Cardiac muscle cell (in vitro differentiated cells and primary cell): ENCODE measurements around the gene PPP2R2C. TPM values are rescaled to one million over a fixed set of nuclear protein-coding genes. Genes with fewer than 3 reads are reported as not detected.

Experiments used
- DNase-seq, 2 donors: peaks; one replicate each; pipeline versions ENCODE4 v3.0.0 to v3.0.0-alpha.2; 2010 to 2017; ENCODE audit warnings: low read depth in 1 of 2, low spot score in 1 of 2
- H3K27ac ChIP-seq: fragments of 200-600 bp; sonication (generic); 2 replicates; pipeline ENCODE4 v1.5.1; 2016
- H3K27me3 ChIP-seq: fragments of 200-600 bp; sonication (generic); 2 replicates; pipeline ENCODE4 v1.6.0; 2016; ENCODE audit warnings: control low read depth
- H3K36me3 ChIP-seq: fragments of 200-600 bp; sonication (generic); 2 replicates; pipeline ENCODE4 v1.5.1; 2016; ENCODE audit warnings: control low read depth
- H3K4me1 ChIP-seq: fragments of 200-600 bp; sonication (generic); 2 replicates; pipeline ENCODE4 v1.8.1; 2017; ENCODE audit warnings: low read depth, mild to moderate bottlenecking, mixed run types
- H3K4me3 ChIP-seq: fragments of 200-600 bp; sonication (generic); 2 replicates; pipeline ENCODE4 v1.5.1; 2016; ENCODE audit warnings: mild to moderate bottlenecking
- H3K9me3 ChIP-seq: fragments of 200-600 bp; sonication (generic); 2 replicates; pipeline ENCODE4 v1.5.1; 2017; ENCODE audit warnings: low read depth, mild to moderate bottlenecking, control low read depth
- polyA plus RNA-seq: library from polyadenylated mRNA; unstranded; fragments of >200 nt; fragmentation: Nextera tagmentation; extraction: Ambion mirVana; gene quantifications from 2 replicates; pipeline ENCODE4 v1.2.1, GENCODE V29; 2016
- total RNA-seq: library from RNA; depleted of rRNA; stranded (reverse); fragments of >200 nt; gene quantifications from 2 replicates; pipeline ENCODE4 v1.2.3, GENCODE V29; 2016
- TF ChIP-seq, protein P1 (sequence below): IDR thresholded peaks from 2 replicates; pipeline ENCODE4 v1.5.1; 2012; ENCODE audit warnings: low read depth, mild to moderate bottlenecking, low read length

The PPP2R2C gene
- total and polyA plus RNA-seq, 2 experiments from 2014 or later: not detected

DNA sequence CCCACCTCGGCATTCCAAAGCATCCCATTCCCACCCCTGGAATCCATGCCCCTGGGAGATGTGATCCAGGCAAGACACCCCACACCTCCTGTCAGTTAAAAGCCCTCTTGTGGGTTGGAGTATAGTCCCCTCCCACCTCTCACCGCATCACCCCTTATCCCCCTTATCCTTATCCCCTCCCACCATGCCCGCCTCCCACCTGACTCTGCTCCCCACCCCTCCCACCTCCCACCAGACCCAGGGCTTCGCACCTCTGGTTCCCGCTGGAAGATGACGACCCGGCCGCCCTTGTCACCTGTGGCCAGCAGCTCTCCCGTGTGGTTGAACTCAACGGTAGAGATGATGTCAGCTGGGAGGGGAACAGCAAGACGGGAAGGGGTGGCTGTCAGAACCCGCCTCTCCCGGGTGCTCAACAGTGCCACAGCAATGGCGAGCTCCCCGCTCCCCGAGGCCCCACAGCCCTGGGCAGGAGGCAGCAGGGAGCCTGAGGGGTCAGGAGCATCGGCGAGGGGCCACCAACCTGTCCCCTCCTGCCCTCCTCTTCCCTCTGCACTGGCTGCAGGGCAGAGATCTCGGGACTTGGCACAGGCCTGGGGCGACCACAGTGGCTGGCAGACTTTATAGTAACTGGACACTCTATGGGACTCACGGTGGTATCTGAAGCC is 91.5 kb downstream of the PPP2R2C start:
- TF ChIP-seq, protein P1, sequence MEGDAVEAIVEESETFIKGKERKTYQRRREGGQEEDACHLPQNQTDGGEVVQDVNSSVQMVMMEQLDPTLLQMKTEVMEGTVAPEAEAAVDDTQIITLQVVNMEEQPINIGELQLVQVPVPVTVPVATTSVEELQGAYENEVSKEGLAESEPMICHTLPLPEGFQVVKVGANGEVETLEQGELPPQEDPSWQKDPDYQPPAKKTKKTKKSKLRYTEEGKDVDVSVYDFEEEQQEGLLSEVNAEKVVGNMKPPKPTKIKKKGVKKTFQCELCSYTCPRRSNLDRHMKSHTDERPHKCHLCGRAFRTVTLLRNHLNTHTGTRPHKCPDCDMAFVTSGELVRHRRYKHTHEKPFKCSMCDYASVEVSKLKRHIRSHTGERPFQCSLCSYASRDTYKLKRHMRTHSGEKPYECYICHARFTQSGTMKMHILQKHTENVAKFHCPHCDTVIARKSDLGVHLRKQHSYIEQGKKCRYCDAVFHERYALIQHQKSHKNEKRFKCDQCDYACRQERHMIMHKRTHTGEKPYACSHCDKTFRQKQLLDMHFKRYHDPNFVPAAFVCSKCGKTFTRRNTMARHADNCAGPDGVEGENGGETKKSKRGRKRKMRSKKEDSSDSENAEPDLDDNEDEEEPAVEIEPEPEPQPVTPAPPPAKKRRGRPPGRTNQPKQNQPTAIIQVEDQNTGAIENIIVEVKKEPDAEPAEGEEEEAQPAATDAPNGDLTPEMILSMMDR: no peak
- Histone ChIP-seq H3K27me3 (no peaks in the 10 kb centered on the region), H3K36me3 (no peaks in the 10 kb centered on the region), H3K4me1 (no peaks in the 10 kb centered on the region), H3K9me3 (no peaks in the 10 kb centered on the region), H3K4me3 (no peak overlapping the region), H3K27ac (no peak overlapping the region)
- no peak for DNase-seq

DNA sequence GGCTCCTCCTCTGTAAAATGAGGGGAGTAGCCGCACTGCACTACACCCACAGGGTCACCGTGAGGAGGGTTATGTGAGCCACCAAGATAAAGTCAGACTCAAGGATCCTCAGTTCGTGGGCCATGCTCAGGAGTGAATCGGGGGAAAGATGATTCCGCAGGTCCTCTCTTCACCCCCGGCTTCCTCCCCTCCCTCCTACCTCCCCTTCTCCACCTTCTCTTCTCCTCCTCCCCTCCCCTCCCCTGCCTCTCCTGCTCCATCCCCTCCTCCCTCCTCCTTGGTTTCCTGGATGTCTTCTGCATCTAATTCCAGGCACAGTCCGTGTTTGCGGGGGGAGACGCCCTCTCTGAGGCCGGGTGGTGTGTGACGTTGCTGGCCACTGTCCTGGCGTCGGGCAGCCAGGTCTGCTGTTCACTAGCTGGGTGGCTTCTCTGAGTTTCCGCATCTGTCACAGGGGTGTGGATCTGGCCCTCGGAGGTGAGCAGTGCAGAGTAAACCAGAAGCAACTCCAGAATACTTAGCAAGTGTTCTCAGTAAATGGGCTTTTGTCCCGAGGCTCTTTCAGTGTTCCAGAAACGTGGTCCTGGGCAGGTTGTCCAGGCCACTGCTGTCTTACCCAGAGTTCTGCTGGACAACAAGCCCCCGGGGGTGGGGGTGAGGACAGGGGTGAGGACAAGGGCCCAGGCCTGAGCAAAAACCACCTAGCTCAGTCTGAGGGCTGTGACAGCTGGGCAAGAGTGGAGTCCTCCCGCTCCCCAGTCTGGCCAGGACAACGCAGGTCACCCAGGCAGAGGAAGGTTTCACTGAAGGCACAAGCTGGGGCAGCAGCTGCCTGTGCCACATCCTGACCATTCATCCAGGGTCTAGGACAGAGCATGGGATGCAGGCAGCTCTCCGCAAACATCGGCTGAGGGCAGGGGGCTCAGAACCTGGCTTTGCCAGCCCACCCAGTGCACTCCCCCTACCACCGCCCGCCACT is 92.4 kb downstream of the PPP2R2C start:
- H3K27me3 ChIP-seq: no peaks in the 10 kb centered on the region
- TF ChIP-seq, protein P1: no peak
- H3K9me3 ChIP-seq: no peaks in the 10 kb centered on the region
- H3K4me1 ChIP-seq: no peaks in the 10 kb centered on the region
- H3K36me3 ChIP-seq: no peaks in the 10 kb centered on the region
- H3K4me3 ChIP-seq: no peak overlapping the region
- DNase-seq: no peak
- no peak overlapping the region for H3K27ac ChIP-seq

DNA sequence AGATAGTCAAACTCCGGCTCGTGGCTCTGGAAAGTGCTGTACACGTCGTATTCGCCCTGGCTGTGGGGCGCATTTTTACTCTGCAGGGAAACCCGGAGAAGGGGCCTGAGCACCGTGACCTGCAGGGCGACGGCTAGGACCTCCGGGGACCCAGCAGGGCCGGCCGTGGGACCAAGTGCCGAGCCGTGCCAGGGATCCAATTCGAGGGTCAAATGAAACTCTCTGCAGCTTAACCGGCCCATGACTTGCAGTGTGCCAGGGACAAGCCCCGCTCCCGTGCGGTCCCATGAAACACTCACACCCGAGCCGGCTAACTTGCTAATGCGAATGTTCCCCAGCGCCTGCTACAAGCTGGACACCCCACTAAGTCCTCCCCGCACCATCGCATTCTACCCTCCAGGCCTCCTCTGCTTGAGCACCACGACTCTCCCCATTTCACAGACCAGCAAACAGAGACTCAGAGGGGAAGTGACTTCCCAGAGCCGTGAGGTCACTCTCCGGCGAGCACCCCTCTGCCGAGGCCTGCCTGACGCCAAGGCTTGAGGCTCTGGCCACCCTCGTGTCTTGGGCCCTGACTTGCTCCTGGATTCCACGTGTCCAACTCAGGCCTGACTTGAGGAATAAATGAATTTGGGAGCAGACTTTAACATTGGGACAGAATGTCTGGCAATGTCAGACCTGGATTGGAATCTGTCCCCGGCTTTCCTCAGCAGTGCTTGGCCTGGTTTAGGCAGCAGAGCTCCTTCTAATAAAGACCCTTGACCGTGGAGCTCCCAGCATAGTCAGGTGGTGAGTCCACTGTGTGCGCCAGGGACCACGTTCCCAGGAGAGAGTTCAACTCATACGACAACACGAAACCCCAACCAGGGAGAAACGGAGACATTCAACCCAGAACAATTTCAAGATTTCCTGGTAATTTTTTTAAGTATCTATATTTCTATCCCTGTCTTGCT is 93.6 kb downstream of the PPP2R2C start:
- H3K27ac ChIP-seq: no peak overlapping the region
- H3K36me3 ChIP-seq: no peaks in the 10 kb centered on the region
- no peaks in the 10 kb centered on the region for H3K9me3 ChIP-seq
- no peaks in the 10 kb centered on the region for H3K4me1 ChIP-seq
- TF ChIP-seq, protein P1: no peak
- DNase-seq: no peak
- H3K4me3 ChIP-seq: no peak overlapping the region
- no peaks in the 10 kb centered on the region for H3K27me3 ChIP-seq

DNA sequence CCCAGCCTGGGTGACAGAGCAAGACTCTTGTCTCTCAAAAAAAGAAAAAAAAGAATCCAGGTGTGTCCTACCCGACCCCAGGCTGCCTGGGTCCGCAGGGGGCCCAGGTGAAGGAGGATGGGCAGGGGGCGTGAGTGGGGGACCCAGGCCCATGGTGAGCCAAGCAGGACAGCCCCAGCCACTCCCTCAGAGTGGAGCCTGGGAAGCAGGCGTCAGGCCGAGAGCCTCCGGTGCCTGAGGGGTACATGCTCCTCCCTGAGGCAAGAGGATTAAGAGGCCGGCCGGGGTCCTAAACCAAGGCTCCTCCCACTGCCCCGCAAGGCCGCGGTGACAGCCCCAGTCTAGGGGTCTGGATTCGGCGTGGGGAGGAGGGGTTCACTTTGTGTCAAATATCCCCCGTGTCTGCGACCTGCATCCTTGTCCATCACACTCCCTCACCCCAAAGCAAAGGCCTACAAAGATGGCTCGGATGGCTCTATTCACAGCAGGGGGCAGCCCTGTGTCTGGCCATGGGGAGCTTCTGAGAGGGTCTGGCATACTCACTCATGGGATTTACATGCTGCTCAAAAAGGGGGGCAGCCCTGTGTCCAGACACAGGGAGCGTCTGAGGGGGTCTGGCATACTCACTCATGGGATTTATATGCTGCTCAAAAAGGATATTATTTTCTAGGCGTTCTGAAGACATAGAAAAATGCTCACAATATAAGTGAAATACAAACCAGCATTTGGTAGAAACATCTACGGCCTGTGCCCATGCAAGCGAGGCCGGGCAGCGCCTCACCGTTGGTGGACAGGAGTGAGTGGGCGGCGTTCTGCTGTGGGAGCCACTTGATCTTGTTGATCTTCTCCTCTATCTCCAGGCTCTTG is 94.6 kb downstream of the PPP2R2C start:
- H3K27me3 ChIP-seq: no peaks in the 10 kb centered on the region
- no peaks in the 10 kb centered on the region for H3K4me1 ChIP-seq
- H3K9me3 ChIP-seq: no peaks in the 10 kb centered on the region
- no peaks in the 10 kb centered on the region for H3K36me3 ChIP-seq
- no peak overlapping the region for H3K27ac ChIP-seq
- TF ChIP-seq, protein P1: no peak
- no peak for DNase-seq
- no peak overlapping the region for H3K4me3 ChIP-seq
